HG03025 (cell line): ENCODE measurements around the gene CNTFR.

Source experiments
- ATAC-seq: cut with Tn5 transposase; IDR thresholded peaks from one replicate; pipeline ENCODE4 v1.9.1; 2021; ENCODE audit warnings: mild to moderate bottlenecking, moderate library complexity; ENCODE audit not compliant: unreplicated experiment, low FRiP score

The CNTFR gene

DNA sequence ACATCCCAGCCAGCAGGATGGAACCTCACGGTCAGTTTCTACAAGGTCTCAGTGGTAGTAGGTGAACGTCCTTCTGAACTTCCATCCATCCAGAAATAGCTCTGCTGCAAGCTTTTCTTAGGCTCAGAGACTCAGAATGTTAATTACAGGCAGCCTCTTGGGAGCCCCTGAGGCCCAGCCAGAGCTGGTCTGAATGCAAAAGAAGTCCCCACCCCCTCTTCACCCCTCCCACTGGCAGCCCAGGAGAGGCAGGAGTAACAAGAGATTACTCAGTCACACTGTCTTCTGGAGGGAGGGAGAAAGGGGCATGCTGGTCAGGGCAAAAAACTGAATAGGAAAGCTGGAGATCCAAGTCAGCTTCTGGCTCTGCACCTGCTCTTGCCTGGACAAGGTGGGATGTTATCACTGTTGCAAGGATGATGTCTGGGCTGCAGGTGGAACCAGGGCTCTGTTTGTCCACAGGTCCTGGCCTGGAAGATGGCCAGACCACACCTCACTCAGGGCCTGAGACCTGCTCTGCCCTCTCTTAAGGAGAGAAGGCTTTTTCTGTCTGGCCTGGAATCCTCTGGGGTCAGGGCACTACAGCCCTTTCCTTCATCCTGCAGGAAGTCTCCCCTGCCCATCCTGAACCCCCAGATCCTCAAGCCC lies 75.8 kb downstream of the CNTFR start:
- ATAC-seq = no peak

- no peak for ATAC-seq
Measured at GRCh38 chr9:34512131-34513078, 77.1 kb downstream of the CNTFR start.

DNA sequence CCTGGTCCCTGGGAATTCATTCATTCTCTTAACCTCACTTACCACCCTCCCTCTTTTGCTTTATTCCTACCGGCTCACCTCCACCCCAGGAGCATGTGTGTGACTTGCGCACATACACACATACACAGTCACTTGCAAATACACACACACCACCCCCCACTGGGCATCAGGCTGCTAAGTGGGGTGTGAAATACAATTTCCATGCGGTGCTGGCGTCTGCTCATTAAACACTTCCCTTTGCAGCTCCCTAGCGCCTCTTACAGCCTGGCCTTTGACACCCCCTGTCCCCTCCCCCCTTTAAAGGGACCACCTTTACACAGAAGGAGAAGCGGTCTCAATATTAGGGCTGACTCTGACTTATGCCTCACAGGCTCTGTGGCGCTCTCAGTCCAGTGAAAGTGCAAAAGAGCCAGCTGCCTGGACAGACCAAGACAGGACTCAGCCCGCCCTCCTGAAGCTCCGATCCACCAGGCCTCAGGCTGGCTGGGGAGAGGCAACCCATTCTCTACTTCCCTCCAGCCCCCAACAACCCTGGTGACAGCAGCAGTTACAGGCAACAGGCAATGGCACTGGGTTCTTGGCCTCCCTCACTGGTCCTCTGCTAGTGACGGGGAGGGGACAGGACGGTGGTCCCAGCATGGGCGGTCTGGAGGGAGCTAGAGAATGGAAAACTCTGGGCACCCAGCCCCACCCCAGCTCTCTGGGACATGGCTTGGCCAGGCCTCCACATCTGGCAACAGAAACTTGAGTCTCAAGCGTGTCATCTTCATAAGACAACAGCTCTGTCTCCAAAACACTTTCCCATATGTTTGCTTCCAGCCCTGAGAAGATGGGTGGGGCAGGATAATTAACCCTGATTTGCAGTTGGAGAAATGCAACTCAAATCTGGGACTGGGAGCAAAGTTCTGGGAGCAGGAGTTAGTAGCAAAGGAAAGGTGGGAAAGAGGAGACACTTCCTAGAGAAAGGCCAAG lies 78.7 kb downstream of the CNTFR start:
- no peak for ATAC-seq

GRCh38 chr9:34508951-34509350 lies 80.6 kb downstream of the CNTFR start:
- ATAC-seq = no peak

DNA sequence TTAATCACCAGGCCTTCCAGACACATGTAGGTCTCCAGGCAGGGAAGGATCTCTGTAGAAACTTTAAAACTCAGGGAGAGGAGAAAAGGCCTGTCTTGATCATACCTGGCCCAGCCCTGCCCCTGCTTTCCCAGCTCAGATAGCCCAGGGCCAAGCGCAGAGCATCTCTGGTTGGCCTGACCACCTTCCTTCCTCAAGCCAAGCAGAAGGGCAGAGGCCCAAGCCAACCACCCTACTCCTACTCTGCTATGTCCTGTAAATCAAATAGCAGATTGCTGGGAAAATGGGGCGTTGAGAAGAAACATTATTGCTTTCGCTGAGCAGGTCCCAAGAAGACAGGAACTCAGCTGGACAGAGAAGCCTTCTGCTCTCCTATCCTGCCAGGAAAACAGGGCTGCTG lies 81.1 kb downstream of the CNTFR start:
- no peak for ATAC-seq

- no peak for ATAC-seq
Measured at GRCh38 chr9:34507966-34508365, 81.6 kb downstream of the CNTFR start.

DNA sequence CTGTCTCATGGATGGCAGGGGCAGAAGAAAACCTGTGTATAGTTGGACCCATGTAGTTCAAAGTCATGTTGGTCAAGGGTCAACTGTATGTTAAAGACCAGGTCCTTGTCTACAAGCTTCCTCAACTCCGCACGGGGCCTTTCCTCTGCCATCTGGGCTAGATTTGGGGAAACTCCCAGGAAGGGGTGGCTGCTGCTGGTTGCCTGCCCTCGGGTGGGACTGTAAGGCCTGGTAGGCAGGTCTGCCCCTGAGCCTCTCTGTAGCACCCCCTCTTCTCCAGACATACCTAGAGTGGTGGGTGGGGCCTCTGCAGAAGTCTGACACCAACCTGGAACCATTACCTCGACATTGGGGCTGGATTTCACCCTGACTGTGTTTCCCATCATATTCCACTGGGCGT lies 82.0 kb downstream of the CNTFR start:
- ATAC-seq = no peak

GRCh38 chr9:34506623-34507022 lies 82.9 kb downstream of the CNTFR start:
- ATAC-seq = no peak

DNA sequence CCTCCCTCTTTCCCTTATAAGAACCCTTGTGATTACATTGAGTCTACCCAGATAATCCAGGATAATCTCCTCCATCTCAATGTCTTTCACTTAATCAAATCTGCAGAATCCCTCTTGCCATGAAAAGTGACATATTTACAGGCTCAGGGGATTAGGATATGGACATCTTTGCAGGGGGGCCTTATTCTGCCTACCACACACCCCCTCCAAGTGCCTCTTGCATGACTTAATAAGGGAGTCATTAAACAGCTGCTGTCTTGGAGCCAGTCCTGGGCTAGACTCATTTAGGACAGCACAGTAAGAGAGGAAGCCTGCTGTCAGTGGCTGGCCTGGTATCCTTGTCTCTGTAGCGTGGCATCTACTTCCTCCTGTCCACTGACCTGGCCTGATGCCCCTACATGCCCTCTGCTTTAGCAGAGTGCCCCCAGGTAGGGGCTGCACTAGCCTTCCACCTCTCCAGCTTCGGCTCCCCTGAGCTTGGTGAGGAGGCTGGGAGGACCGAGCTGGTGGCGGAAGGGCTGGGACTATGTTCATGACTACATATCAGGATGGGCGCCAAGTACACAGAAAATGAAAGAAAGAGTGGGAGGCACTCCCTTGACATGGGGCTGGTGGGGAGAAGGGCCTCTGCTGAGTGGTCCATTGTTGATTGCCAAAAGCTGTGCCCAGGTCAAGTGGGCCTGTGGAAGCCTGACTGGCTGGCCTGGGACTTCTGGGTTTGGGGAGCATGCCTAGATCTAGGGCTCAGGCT lies 84.0 kb downstream of the CNTFR start:
- ATAC-seq = no peak

- no peak for ATAC-seq
Measured at GRCh38 chr9:34503406-34503805, 86.1 kb downstream of the CNTFR start.

DNA sequence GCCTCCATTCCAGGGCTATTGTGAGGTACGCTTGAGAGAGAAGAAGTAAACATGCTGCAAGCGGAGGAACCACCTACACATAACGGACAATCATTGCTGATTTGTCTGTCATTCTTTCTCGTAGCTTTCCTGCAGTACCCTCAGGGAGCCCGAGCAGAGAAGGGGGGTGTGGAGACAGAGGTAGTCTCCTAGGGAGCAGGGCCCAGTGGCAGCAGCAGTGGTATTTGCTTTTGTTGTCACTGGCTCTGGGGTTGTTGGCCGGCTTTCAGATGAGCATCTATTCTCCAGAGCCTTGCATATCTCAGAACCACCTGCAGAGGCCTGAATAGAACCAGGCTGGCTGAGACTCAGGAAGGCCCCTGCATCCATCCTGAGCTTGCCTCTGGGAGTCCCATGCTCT lies 86.6 kb downstream of the CNTFR start:
- no peak for ATAC-seq

DNA sequence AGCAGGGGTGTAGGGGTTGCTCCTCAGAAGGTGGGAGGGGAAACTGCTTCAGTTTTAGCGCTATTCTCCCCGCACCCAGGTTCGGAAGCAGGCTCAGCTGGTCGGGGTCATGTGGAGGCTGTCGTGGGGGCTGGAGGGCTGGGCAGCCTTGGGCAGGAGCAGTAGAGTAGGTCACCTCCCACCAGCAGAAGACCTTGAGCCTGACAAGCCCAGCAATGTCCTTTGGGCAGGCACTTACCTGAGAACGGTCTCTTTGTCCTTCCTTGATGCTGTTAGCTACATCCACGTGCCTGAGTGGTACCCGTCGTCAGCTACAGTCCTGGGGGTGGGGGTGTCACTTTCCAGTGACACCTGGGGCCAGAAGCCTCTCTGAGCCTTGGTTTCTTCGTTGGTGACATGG lies 87.1 kb downstream of the CNTFR start:
- ATAC-seq = no peak

DNA sequence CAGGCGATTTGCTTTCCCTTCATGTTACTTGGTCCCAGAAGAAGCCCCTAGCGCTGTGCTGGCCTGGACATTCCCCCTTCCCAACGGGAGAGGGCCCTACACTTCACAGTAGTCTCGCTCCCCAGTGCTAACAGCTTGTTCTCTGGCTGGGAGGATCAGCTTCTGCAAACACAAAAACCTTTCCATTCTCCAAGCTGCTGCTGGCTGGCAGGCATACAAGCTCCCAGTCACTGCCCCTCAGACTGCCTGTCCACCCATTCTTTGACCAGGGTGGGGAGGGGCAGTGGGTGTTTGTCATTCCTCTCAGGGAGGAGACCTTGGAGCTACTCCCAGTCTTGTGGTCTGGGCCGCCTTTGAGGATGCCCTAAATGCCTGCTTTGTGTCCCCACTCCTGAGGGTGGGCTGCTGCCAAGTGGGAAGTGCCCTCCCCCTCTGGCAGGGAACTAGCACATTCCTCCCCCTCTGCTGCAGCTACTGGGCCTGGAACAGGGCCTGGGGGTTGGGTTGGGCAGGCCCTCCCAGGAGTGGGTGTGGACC lies 87.6 kb downstream of the CNTFR start:
- no peak for ATAC-seq
